Right lobe of liver (tissue), 4 donors: ENCODE data around the gene GRIK1.

Experiments used
- CTCF ChIP-seq, 4 donors: fragments of 200-600 bp in 3 of 4; fragments of 450-650 bp in 1 of 4; IDR thresholded peaks; one replicate each; pipeline versions ENCODE4 v1.5.1 to v1.8.0; 2016 to 2022; ENCODE audit warnings: antibody characterized with exemption in 4 of 4, mild to moderate bottlenecking in 2 of 4
- POLR2A ChIP-seq: fragments of 450-650 bp; IDR thresholded peaks from one replicate; pipeline ENCODE4 v1.6.1; 2017; ENCODE audit warnings: antibody characterized with exemption, mild to moderate bottlenecking
- donor health status: DM: no; HTN: no; CAD: no.
- donor health status: DM: no; HTN: no; CAD: no.
- donor health status: DM: no; HTN: yes; CAD: no.

- TF ChIP-seq POLR2A (no peak), CTCF (IDR thresholded peaks at IDR 0.05) (no peak)
Measured at GRCh38 chr21:29803191-29803590, 136.6 kb downstream of the GRIK1 start.
